SHP77 treated with DMSO at 0.1 percent for 48 hours (cell line): ENCODE results near the gene USP47.

Source experiments
- DNase-seq: peaks from one replicate; lab custom pipeline; 2025; lab: John Stamatoyannopoulos, UW

USP47 gene

DNA sequence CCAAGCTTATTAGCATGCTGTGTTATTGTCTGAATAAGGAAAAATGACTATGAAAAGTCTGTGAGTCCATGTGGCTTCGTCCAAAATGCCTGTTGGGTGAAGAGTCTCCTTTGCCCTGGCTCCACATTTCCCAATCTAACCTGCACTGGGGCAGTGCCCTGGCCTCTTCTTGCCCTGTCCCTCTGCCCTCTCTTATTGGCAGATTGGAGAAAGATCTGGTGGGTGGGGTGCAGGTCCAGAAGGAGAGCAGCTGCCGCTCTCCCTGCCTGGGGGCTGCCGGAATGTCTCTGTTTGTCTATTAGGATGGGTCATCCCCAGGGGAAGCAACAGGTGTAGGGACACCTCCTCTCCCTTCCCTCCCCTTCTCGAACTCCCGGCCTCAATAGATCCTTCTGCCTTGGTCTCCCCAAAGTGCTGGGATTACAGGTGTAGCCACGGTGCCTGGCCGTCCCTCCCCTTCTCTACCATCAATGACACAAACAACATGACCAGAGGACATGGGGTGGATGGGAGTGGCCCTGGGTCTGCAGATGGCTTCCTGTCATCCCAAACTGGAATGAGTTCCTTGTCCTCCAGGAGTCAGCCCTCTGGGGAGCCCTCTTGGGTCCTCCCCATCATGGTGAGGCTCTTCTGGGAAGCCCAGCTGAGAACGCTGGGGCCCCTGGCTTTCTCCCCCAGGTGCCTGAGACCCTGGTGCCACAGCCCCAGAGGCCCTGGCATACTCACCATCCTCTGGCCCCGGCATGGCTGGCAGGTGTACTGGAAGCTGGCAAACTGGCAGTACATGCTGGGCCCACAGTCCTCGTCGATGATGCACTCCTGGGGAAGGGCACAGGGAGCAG is 126.1 kb downstream of the USP47 start:
- no peak for DNase-seq

GRCh38 chr11:11968511-11969280 is 126.9 kb downstream of the USP47 start:
- no peak for DNase-seq

DNA sequence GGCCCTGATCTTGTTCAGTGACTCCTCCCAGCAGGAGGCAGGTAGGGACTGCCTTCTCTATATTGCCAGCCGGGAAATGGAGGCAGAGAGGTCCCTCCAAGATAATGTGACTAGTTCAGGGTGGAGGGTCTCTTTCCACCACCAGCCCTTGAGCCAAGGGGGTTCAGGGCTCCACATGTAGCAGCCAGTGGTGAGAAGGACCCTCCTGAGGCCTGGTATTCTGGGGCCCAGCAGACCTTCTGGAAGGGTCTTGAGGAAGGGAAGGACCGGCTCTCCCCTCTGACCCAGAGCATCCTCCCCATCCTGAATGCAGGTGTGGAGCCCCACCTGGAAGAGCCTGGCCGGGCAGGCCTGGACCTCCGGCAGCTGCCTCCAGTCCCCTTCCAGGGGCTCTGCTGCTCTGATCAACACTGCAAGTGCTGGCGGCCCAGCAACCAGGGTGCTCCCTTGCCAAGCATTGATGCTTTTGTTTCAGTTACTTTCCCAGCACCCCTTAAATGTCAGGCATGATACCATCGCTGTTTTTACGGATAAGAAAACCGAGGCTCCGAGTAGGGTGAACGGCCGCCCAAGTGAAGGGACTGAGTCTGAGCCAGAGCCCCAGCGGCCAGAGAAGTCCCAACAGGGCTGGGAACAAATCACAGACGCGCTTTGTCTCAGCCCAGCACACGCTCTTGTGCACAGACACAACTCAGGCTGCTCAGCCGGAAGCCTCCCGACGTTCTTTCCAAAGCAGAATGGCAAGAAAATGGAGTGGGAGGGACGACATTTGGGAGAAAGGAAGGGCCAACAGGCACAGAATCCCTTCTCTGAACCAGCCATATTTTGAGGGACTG is 127.8 kb downstream of the USP47 start:
- DNase-seq = no peak

DNA sequence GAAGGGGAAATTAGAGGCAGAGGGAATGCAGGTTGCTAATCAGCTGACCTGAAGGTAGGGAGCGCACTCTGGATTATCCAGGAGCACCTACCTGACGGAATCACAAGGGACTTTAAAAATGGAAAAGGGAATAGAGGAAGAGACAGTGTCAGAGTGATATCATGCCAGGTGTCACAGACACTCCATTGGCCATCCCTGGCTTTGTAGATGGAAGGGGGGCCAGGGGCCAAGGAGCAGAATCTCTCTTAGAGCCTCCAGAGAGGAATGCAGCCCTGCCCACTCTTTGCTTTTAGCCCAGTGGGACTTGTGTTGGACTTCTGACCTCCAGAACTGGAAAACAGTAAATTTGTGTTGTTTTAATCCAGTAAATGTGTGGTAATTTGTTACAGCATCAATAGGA is 128.8 kb downstream of the USP47 start:
- no peak for DNase-seq

DNA sequence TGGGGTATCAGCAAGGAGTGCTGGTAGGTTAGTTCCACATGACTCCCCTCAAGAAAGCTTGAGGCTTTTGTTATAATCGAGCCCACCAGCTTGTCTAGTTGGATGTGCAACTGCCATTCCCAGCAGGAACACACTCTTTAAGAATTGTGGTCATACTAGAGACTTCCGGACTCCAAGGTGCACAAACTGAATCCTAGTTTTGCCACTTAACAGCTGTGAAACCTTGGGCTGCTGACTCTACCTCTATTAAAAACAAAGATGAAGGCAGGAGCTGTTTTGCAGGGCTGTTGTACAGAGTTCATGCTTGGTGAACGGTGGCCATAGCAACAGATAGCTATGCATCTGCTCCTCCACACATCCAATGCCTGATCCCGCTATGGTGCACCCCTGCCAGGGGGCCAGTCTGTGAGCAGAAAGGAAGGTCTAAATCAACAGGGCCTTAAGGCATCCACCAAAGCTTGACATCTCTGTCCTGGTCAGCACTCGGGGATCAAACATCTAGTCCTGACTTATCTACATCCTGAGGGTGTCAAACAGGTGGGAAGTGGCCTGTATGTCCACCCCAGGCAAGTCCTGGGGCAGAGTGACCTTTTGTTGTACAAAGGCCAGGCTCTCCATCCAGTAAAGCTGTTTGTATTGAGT is 130.3 kb downstream of the USP47 start:
- no peak for DNase-seq

DNA sequence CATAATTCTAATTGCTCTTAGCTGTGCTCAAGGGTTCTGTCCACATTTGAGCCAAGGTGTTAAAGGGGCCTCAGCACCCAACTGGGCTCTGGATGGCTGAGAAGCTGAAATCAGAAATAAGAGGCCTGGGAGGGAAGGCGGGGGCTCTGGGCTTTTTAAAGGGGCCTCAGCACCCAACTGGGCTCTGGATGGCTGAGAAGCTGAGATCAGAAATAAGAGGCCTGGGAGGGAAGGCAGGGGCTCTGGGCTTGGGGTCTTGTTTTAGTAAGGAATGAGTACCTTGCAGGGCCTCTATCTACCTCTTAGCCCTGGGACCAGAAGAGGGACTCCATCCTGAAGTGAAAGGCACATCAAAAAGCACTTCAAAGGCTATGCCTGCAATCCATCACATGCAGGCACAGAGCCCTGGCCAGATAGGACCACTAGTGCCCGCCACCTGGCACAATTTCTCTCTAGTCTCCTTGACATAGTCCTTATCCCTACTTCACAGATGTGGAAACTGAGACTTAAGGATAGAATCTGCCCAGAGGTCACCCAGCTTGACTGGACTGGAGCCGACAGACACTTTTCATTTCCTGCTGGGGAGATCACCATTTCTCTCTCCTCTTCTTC is 131.1 kb downstream of the USP47 start:
- no peak for DNase-seq

- DNase-seq = no peak
Observed at GRCh38 chr11:11973361-11973800, 131.6 kb downstream of the USP47 start.

DNA sequence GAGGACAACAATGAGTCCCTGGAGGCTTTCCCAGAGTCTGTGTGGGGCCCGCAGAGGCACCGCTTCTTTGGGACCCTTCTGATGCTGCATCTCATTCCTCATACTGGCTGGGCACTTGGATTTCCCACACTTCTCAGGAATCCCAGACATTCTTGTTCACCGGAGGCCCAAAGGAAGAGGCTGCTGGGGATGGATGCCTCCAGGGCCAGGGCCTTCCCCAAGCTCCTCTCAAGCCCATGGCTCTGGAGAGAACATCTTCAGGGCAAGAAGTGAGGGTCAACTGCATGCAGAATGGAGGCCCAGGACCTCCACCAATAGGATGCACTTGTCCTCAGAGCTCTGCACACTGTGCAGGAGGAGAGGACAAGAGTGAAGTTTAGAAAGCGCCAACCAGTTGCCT is 132.1 kb downstream of the USP47 start:
- no peak for DNase-seq

DNA sequence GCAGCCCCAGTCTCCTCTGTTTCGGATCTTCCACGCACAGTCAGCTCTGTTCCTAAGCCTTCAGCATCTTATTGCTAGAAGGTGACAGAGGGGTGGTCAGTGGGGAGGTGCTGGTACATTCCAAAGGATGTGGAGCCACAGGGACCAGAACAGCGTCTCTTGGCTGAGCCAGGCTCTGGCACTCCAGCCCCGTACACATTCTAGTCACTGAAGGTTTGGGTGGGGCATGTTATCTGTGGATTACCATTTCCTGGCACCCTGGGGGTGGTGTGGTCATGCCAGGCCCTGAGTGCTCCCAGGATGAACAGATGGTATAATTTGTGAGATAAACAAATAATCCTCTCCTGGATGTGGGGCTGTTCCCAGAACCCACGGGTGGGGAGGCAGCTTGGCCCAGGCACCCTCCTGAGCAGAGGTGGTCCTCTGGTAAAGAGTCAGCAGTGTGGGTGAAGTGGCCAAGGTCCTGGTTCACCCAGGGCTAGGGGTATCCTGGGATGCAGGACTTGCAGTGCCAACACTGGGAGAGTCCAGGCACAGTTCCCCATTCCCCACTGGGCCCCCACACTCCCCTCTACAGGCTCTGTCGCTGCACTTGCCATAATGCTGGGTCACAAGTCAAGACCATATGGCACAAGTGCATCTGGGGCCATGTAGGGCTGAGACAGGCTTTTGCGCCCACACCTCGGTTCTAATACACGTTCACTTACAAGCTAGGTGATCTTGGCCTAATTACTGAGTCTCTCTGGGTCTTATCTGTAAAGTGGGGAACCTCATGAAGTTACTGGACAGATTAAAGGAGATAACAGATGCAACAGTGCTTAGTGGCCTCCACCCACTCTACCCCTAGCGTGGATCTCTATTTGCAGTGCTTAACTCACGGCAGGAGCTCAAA is 133.7 kb downstream of the USP47 start:
- no peak for DNase-seq

DNA sequence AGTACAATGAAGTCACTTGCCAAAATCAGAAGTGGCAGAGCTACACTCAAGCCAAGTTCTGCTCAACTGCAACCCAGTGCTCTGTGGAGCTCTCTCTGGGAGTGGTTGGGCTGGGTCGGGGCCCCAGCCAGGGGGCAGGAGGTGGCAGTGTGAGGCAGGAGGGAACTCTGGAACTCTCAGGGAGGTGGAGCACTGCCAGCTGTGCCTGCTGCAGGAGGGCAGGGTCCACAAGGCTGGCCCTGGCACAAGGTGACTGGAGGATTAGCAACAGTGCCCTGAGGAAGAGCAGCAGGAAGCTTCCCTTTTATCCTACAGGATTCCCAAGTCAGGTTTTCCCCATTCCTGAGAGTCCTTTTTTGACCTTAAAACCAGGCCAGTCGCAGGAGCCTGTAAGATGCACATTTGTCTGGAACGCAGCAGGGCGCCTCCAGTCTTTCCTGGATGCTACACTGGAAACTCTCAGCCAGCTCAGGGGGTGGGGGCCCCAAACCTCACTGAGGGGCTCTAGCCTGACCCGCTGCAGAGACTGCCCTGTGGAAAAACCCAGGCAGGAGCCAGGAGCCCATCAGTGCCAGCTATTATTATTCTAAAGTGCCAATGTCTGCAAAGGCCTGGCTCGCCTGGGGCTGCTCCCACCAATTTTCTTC is 134.8 kb downstream of the USP47 start:
- DNase-seq = no peak

DNA sequence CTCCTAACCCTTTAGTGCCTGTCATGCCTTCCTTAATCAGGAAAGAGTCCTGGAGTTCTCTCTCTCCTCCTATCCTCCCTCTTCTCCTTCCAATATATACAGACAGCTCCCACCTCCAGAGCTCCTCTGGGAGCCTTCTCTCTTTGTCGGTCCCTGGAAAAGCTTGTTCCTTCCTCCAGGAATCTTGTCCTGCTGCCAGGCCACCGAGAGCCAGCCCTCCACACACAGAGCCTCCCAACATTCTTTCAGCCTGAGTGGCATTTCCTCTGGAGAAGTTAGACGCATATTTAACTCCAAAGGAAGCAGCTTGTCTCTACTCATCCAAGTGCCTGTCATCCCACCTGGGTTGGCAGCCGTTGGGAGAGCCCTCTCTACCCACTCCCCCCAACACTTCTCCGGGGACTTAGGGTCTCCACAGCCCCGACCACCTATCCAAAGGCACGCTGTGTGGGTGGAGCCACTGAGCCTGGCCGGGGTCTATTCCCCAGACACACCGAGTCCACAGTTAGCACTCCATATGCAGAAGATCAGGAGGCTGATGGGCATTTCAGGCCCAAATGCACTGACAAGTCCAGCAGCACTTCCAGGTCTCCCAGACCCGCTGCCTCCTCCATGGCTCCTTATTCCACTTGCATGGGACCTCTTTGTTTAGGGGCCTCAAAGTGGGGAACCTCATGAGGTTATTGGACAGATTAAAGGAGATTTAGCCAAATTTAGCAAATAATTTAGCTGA is 135.6 kb downstream of the USP47 start:
- no peak for DNase-seq

DNA sequence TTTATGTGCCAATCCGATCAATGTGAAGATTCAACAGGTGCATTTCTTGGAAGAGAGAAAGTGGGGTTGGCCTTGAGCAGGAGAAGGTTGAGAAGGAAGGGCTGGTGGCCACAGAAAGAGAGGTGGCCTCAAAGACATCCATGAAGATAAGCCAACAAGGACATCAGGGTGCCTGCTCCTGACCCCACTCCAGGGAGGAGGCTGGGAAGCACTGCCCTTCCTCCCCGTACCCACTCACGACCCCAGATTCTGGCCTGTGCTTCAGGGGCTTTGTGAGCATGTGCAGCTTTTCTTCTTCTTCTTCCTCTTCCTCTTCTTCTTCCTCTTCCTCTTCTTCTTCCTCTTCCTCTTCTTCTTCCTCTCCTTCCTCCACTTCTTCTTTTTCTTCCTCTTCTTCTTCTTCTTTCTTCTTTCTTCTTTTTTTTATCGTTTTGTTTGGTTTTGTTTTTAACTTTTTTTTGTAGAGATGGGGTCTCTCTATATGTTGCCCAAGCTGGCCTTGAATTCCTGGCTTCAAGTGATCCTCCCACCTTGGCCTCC is 136.4 kb downstream of the USP47 start:
- DNase-seq = no peak

GRCh38 chr11:11978792-11979487 is 137.2 kb downstream of the USP47 start:
- no peak for DNase-seq

DNA sequence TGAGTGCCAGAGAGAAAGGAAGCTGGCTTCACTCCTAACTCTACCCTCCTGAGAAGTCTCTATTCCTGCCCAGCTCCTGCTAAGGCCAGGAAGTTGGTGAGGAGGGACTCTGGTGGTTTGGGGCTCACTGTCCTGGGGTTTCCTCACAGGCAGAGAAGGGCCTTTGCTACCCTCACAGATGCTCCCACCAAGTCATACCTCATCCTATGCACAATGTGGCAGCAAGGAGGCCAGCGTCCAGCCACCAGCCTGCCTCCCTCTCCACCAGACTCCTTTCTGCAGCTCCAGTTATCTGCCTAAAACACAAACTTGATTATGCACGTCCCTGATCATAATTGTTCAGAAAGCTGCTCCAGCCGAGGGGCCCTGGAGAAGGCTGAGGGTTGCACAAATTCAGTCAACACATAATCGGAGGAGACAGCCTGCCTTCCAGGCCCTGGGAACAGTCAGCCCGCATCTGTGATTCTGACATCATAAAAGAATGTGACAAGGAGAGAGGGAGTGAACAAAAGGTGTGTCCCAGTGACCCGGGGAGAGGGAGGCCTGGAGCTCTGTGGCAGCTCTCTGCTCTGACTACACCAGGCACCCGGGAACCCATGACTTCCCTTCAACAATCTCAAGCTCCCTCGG is 137.8 kb downstream of the USP47 start:
- no peak for DNase-seq

DNA sequence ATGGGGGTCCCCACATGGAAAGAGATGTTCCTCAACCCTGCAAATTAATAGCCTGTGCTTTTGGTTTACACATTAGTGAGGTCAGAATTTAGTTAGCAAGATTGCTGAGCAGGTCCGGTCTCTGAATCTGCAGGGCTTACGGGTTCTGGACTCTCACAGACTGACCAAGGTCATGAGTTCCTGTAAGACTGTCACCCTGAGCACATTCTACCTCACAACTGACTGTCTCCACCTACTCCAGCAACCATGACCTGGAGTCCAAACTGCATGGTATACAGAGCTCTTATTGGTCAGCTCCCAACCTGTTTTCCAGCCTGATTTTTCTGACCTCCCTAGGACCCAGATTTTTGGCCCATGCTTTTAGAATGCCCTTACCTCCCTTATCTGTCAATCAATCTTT is 138.4 kb downstream of the USP47 start:
- no peak for DNase-seq

DNA sequence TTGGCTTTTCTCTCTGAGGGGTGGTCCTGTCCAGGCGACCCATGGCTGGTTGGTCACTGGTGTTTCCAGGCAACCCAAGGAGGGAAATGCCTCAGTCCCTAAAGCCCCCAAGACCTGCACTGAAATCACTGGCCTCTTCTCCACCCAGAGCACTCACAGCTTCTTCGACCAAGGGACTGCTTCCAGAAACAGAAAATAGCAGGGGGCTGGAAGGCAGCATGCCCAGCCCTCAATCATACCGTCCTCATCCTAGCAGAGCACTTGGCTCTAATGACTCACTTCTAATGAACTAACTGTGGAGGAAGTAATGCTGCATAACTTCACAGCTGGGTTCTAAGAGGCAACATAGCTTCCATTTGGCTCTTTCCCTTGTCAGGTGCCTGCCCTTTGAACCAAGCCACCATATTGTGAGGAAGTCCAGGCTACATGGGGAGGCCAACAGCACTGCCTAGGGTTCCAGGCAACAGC is 139.1 kb downstream of the USP47 start:
- DNase-seq = no peak

DNA sequence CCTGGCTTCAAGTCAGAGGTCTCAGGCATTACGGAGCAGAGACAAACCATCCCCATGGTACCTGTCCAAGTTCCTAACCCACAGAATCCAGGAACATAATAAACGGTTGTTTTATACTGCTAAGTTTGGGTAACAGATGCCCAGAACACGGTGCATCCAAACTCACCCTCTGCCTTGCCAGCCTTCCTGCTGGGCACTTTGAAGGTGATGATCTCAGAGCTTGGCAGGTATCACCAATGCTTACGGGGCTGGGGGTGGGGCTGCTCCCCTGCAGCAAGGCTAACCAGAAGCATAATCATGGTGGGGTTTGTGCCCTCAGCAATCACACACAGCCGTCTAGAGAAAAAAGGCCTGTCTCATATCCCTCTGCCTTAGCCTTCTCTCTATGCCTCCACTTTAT is 139.6 kb downstream of the USP47 start:
- no peak for DNase-seq

- no peak for DNase-seq
Observed at GRCh38 chr11:11981840-11982239, 140.1 kb downstream of the USP47 start.
